ENCODE results near the gene NUP93.

NUP93 gene

DNA sequence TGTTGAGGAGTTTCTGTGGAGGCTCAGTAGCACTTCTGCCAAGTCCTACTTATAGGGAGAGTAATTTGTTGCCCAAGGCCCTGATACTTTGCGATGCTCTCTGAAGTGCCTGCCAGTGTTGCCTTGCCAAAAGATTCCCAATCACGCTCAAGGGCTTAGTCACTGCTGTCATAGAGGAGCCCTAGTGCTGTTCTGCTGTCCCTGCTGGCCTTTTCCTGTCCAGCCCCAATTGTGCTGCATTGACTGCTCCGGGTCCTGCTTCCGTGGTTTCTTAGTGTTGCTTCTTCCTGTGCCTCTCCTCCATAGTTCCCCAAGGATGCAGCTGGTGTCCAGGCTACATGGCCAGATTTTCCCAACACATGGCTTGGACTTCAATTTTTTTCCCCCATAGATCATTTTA, 13.9 kb downstream of the NUP93 start:
- DNase-seq (ENCODE audit: low read depth), result no peak

- no peak for DNase-seq (ENCODE audit: low read depth)
These were observed 15.2 kb downstream of the NUP93 start for GRCh38 chr16:56744996-56745640.

DNA sequence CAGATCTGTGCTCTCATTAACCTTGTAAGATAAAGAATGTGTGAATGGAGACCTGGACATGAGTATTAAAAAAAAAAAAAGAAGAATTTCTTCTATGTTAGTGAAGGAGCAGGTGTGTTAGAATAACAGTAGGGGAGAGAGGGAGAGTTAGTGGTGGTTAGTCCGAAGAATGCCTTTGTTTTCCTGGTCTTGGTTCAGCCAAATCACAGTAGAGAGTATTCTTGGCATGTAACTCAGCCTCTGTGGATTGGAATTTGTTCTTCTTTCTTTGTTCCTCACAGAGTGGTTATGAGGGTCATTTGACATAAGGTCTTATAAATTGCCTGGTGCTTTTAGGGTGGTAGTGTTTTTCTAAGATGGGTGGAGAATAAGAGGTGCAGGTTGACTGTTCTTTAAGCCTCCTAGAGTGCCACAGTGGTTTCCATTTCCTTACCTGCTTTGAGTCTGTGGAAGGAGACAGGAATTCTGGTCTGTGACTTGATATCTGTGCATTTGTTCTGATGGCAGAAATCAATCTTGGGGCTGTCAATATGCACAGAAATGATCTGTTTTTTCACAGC, 17.6 kb downstream of the NUP93 start:
- DNase-seq (ENCODE audit: low read depth), result no peak

DNA sequence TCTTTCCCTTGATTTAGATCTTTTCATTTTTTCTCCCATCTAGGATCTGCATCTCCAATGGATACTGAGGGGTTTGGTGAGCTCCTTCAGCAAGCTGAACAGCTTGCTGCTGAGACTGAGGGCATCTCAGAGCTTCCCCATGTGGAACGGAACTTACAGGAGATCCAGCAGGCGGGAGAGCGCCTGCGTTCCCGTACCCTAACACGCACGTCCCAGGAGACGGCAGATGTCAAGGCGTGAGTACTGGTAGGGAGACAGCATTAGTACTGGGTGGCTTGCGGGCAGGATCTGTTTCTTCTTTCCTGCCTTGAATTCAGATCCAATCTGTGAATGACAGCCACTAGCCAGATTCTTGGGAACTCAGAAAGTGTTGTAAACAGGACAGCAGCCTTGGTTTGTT, 18.3 kb downstream of the NUP93 start:
- no peak for DNase-seq (ENCODE audit: low read depth)

DNA sequence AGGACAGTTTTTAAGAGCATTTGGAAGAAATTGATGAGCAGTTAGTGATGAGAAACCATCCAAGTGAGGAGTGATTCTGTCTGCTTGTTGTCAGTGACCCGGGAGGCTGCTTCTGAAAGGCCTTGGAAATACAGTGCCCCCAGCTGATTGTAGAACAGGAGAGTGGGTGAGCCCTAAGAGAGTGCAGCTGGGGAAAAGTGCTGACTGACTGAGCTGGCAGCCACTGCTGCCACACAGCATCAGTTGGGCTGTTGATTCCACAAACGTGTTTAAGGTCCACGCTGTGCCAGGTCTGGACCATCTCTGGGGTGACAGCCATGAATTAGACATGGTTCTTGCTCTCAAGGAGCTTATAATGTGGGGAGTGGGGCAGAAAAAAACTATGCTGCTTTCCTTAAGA, 18.9 kb downstream of the NUP93 start:
- no peak for DNase-seq (ENCODE audit: low read depth)

DNA sequence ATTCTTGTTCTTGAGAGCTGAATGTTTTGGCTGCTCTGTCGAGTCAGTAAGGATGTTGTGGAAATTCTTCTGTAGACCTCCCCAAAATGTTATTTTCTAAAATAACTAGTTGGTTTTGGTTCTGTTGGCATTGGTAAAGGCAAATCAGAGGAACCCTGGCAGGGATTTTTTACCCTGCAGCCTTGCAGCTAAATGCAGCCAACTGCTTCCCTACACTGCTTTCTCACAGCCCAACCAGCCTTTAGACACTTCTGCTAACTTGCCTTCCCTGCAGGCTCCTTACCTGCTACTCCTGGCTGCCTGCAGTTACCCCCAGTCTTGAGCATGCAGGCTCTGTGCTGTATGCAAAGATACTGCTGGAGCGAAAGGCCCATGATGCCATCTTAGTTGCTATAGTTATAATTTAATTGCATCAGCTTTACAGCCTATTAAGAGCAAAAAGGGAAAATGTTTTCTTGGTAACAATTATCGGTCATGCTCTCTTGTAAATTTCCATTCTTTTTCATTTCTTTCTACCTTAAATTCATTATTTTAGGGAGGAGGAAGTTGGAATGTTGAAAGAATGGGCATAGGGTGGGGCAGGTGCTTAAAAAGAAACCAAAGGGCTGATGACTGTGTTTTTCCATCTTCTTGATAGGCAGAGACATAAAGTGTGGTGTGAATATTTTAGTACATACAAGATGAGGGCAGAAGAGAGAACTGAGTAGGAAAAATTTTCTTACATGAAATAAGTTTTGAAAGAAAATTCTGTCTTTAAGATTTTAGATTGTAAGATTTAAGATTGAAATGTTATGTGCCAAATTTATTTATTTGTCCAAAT, 20.0 kb downstream of the NUP93 start:
- DNase-seq (ENCODE audit: low read depth), result no peak

DNA sequence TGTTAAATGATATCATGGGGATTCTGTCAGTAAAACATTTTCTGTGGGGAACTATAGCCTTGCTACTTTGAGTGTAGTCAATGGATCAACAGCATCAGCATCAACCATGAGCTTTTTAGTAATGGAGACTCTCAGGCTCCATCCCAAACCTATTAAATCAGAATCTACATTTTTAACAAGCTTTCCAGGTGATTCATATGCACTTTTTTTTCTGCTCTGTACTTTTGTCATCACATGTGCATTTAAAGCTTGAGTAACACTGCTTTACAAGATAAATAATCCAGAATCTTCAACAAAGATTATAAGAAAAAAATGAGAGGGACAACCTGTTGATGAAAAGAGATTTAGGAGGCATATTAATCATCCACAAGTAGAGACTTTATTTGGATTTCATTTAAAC, 23.5 kb downstream of the NUP93 start:
- no peak for DNase-seq (ENCODE audit: low read depth)

GRCh38 chr16:56755038-56755437, 25.1 kb downstream of the NUP93 start:
- DNase-seq (ENCODE audit: low read depth), result no peak

DNA sequence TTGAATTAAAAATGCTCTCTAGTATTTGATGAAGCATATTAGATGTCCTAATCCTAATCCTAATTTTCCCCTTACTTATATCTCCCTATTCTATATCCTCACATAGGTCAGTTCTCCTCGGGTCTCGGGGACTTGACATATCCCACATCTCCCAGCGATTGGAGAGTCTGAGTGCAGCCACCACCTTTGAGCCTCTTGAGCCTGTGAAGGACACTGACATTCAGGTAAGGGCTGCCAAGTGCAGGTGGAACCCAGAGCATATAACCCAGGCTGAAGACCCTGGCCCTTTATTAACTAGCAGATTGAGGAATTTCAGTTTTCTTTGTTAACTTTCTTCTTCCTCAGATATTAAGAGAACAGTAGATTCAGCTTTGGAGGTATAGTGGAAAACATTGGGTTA, 28.5 kb downstream of the NUP93 start:
- DNase-seq (ENCODE audit: low read depth), result no peak

- DNase-seq (ENCODE audit: low read depth), result no peak
These were observed 29.0 kb downstream of the NUP93 start for GRCh38 chr16:56758930-56759329.

GRCh38 chr16:56763291-56763916, 33.5 kb downstream of the NUP93 start:
- DNase-seq (ENCODE audit: low read depth), result no peak

DNA sequence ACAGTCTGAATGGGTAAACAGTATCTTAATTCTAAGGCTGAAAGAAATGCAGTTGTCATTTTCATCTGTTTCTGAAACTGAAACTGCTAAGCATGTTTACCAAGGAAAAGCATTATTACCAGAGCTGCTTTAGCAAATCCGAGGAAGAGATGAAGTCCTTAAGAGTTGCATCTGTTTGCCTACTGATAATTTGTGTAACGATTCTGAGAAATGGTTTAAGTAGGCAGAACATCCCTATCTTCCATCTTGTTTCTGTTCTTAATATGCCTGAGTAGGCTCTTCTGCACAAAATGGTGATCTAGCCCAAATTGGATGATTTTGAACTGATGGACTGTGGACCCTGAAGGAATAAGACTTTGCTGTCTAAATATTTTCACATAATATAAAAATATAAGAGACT, 34.9 kb downstream of the NUP93 start:
- no peak for DNase-seq (ENCODE audit: low read depth)

DNA sequence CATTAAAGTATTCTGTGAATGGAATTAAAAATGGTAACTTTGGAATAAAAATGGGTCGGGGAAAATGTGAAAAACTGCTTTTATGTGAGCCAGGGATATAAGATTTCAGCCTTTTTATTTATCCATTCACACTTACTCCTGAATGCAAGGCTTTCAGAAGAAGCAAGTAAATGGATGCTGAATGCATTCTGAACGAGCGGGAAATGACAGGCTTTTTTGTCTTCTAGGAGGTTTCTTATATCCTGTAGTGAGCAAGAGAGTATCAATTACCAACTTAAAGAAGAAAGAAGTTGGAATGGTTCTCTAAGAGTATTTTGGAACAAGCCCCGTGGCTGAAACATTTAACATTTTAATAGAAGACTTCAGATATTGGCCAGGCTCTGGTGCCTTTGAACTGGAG, 36.0 kb downstream of the NUP93 start:
- no peak for DNase-seq (ENCODE audit: low read depth)

- no peak for DNase-seq (ENCODE audit: low read depth)
These were observed 37.1 kb downstream of the NUP93 start for GRCh38 chr16:56767024-56767423.

GRCh38 chr16:56769677-56770076, 39.7 kb downstream of the NUP93 start:
- no peak for DNase-seq (ENCODE audit: low read depth)

DNA sequence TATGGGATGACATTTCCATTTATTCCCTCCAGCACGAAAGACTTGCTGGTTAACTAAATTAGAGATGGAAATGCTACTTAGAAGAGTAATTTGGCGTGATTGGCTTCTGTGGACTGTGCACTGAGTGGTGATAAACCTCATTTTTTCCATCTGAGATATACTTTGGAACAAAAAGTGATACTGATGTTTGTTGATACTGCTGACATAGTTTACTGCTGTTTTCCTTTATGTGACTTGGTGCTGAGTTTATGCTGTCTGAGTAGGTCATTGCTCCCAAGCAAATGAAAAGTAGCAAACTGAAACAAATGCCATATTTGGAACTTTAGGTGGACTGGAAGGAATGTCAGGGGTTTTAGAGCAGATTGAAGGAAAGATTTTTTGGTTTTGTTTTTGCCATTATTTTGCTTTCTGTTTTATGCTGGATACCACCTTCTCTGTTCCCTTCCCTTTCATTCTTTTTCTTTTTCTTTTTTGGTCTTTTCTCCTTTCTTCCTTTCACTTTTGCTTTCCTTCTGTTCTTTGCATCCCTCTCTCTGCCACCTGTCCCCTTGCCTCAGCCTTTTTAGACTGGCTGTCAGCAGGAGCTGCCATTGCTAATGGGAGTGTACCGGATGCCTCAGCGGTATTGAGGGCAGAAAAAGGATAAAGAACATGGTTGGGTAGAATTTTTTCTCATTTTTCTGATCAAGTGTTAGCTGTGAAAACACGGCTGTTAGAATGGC, 41.8 kb downstream of the NUP93 start:
- no peak for DNase-seq (ENCODE audit: low read depth)

GRCh38 chr16:56773532-56773931, 43.6 kb downstream of the NUP93 start:
- DNase-seq (ENCODE audit: low read depth), result no peak

GRCh38 chr16:56774016-56774680, 44.2 kb downstream of the NUP93 start:
- no peak for DNase-seq (ENCODE audit: low read depth)

DNA sequence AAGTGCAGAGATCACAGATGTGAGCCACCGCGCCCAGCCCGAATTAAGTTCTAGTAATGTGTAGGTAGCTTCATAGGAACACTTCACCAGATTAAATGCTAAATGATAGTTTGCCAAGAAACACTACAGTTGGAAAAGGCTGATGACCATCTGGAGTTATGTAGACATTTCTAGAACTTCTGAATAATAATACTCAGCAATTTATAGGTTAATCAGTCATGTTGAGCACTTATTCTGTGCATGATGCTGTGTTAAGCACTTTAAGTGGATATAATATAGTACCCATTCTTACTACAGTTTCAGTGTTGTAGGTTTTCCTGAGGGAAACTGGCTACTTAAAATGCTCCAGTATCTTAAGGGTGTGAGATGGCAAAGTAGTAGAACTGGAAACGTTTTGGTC, 45.2 kb downstream of the NUP93 start:
- no peak for DNase-seq (ENCODE audit: low read depth)

GRCh38 chr16:56776562-56776961, 46.6 kb downstream of the NUP93 start:
- DNase-seq (ENCODE audit: low read depth), result no peak

DNA sequence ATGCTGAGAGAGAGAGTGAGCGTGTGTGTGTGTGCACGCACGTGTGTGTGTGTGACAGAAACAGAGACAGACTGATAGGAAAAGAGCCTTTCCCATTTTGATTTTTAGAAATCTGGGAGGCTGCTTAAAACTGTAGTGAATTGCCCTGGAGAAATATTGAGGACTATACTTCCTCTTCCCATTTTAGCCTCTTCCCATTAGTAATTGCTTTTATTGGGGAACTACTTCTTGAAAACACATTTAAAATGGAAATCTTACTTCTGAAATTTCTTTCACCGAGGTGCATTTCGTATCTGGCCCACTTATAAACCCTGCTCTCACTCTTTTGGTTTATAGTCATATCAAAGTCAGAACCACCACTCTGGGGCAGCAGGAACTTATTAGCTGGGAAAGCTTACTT, 47.1 kb downstream of the NUP93 start:
- DNase-seq (ENCODE audit: low read depth), result no peak

GRCh38 chr16:56777482-56777881, 47.6 kb downstream of the NUP93 start:
- DNase-seq (ENCODE audit: low read depth), result no peak

Measured in CMK (cell line).